ENCODE data around the gene GSTA4. TPM values are rescaled to one million over a fixed set of nuclear protein-coding genes. Genes with fewer than 3 reads are reported as not detected.
"Not testable (repeated sequence)": the region's sequence is repeated elsewhere in the genome, so short reads cannot be mapped to it uniquely, and the experiment has no call there.

Gene GSTA4, protein sequence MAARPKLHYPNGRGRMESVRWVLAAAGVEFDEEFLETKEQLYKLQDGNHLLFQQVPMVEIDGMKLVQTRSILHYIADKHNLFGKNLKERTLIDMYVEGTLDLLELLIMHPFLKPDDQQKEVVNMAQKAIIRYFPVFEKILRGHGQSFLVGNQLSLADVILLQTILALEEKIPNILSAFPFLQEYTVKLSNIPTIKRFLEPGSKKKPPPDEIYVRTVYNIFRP
- 93.6 TPM for polyA plus RNA-seq
- long read RNA-seq, donor 1, transcript GSTA4-203 (7 exons, 1,334 nt), result major isoform, 22 of 31 reads
- long read RNA-seq, donor 1, partial matches to known transcripts, result 9 of 31 reads
- long read RNA-seq, donor 1, other reads (novel, unspliced or antisense), result 0 of 31 reads
- long read RNA-seq, donor 2, transcript GSTA4-203 (7 exons, 1,334 nt), result major isoform, 42 of 65 reads
- long read RNA-seq, donor 2, partial matches to known transcripts, result 23 of 65 reads
- long read RNA-seq, donor 2, other reads (novel, unspliced or antisense), result 0 of 65 reads
- long read RNA-seq, donor 3, transcript GSTA4-203 (7 exons, 1,334 nt), result major isoform, 39 of 71 reads
- long read RNA-seq, donor 3, partial matches to known transcripts, result 32 of 71 reads
- long read RNA-seq, donor 3, other reads (novel, unspliced or antisense), result 0 of 71 reads
- long read RNA-seq, donor 4, partial matches to known transcripts, result 0 of 2 reads
- long read RNA-seq, donor 4, other reads (novel, unspliced or antisense), result 0 of 2 reads
- long read RNA-seq, donor 5, transcript GSTA4-203 (7 exons, 1,334 nt), result major isoform, 19 of 19 reads
- long read RNA-seq, donor 5, partial matches to known transcripts, result 0 of 19 reads
- long read RNA-seq, donor 5, other reads (novel, unspliced or antisense), result 0 of 19 reads
- long read RNA-seq, donor 6, transcript GSTA4-203 (7 exons, 1,334 nt), result major isoform, 38 of 55 reads
- long read RNA-seq, donor 6, partial matches to known transcripts, result 17 of 55 reads
- long read RNA-seq, donor 6, other reads (novel, unspliced or antisense), result 0 of 55 reads
- long read RNA-seq, donor 7, transcript GSTA4-203 (7 exons, 1,334 nt), result major isoform, 13 of 24 reads
- long read RNA-seq, donor 7, partial matches to known transcripts, result 11 of 24 reads
- long read RNA-seq, donor 7, other reads (novel, unspliced or antisense), result 0 of 24 reads
- long read RNA-seq, donor 8, transcript GSTA4-203 (7 exons, 1,334 nt), result major isoform, 33 of 79 reads
- long read RNA-seq, donor 8, partial matches to known transcripts, result 45 of 79 reads
- long read RNA-seq, donor 8, other reads (novel, unspliced or antisense), result 0 of 79 reads
- long read RNA-seq, donor 9, transcript GSTA4-203 (7 exons, 1,334 nt), result major isoform, 32 of 66 reads
- long read RNA-seq, donor 9, partial matches to known transcripts, result 33 of 66 reads
- long read RNA-seq, donor 9, other reads (novel, unspliced or antisense), result 0 of 66 reads
- long read RNA-seq, donor 10, transcript GSTA4-203 (7 exons, 1,334 nt), result major isoform, 47 of 99 reads
- long read RNA-seq, donor 10, partial matches to known transcripts, result 50 of 99 reads
- long read RNA-seq, donor 10, other reads (novel, unspliced or antisense), result 0 of 99 reads
- long read RNA-seq, donor 11, transcript GSTA4-203 (7 exons, 1,334 nt), result major isoform, 22 of 44 reads
- long read RNA-seq, donor 11, partial matches to known transcripts, result 22 of 44 reads
- long read RNA-seq, donor 11, other reads (novel, unspliced or antisense), result 0 of 44 reads

DNA sequence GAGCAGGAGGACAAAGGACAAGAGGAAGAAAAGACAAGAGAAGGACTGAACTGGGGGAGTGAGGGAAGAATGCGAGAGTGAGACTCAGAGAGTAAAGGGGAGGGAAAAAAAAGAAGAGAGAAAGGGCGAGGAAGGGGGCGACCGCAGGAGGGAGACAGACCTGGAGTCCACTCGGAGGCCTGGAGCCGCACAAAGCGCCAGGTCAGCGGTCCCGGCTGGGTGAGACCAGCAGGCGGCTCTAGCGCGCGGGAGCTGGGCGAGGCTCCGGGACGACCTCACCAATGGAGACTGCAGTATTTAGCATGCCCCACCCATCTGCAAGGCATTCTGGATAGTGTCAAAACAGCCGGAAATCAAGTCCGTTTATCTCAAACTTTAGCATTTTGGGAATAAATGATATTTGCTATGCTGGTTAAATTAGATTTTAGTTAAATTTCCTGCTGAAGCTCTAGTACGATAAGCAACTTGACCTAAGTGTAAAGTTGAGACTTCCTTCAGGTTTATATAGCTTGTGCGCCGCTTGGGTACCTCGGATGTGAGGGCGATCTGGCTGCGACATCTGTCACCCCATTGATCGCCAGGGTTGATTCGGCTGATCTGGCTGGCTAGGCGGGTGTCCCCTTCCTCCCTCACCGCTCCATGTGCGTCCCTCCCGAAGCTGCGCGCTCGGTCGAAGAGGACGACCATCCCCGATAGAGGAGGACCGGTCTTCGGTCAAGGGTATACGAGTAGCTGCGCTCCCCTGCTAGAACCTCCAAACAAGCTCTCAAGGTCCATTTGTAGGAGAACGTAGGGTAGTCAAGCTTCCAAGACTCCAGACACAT, at the start of gene GSTA4:
Gene GSTA4, minus strand, starts transcription at position 196 of the 824 bp plus-strand sequence. CDS start 1,041 bp downstream, outside the sequence.
- H3K27ac ChIP-seq (ENCODE audit: low read length), result peak within 1 kb of the TSS; percentile 99
- not testable (repeated sequence) for H3K27me3 ChIP-seq (ENCODE audit: control insufficient read depth, insufficient read depth, low read length); H3K9me3 ChIP-seq (ENCODE audit: control insufficient read depth, low read depth, low read length); H3K36me3 ChIP-seq (ENCODE audit: control insufficient read depth, insufficient read depth, low read length); H3K4me1 ChIP-seq (ENCODE audit: control insufficient read depth, insufficient read depth, low read length)
- WGBS (ENCODE audit: insufficient coverage, low lambda C conversion rate), result 0% methylated on average over 4 of the region's 41 CpGs
- peak within 1 kb of the TSS; percentile 95 for H3K4me3 ChIP-seq (ENCODE audit: low read length)
- DNase-seq, result peak; percentile 98

DNA sequence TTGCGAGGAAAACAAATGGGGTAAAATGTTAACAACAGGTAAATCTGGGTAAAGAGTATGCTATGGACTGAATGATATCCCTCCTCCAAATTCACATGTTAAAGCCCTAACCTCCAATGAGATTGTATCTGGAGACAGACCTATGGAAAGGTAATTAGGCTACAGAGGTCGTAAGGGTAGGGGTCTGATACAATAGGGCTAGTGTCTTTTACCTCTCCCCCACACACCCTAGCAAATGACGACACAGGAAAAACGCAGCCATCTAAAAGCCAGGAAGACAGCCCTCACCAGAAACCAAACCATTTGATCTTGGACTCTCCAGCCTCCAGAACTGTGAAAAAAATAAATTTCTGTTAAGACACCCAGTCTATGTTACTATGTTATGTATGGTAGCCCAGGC, 49.5 kb upstream of the GSTA4 start:
- 33% methylated on average over 1 of the region's 4 CpGs for WGBS (ENCODE audit: insufficient coverage, low lambda C conversion rate)
- Histone ChIP-seq H3K27me3 (ENCODE audit: control insufficient read depth, insufficient read depth, low read length) (no peaks in the 10 kb centered on the region), H3K27ac (ENCODE audit: low read length) (peak overlapping the region; percentile 87)

DNA sequence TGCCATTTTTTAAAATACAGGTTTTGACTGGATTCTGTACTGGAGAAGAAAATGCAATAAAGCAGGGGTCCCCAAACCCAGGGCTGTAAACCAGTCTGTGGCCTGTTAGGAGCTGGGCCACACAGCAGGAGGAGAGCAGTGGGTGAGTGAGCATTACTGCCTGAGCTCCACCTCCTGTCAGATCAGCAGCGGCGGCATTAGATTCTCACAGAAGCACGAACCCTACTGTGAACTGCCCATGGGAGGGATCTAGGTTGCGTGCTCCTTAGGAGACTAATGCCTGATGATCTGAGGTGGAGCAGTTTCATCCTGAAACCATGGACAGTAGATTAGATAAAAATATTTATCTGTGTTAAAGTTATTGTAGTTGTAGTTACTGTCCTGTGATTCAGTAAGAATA, 49.0 kb upstream of the GSTA4 start:
- WGBS (ENCODE audit: insufficient coverage, low lambda C conversion rate), result no CpG with 5 or more reads among the region's 4 CpGs
- peaks cover 32% of the 10 kb centered on the region for H3K36me3 ChIP-seq (ENCODE audit: control insufficient read depth, insufficient read depth, low read length)
- no peaks in the 10 kb centered on the region for H3K27me3 ChIP-seq (ENCODE audit: control insufficient read depth, insufficient read depth, low read length)
- H3K9me3 ChIP-seq (ENCODE audit: control insufficient read depth, low read depth, low read length), result no peaks in the 10 kb centered on the region
- H3K27ac ChIP-seq (ENCODE audit: low read length), result peak overlapping the region; percentile 87
- H3K4me3 ChIP-seq (ENCODE audit: low read length), result no peak overlapping the region
- peak; percentile 61 to 76 for DNase-seq
- peaks cover 23% of the 10 kb centered on the region for H3K4me1 ChIP-seq (ENCODE audit: control insufficient read depth, insufficient read depth, low read length)

More for the DNA sequence above, 49.5 kb upstream of the GSTA4 start:
- Histone ChIP-seq H3K36me3 (ENCODE audit: control insufficient read depth, insufficient read depth, low read length) (peaks cover 29% of the 10 kb centered on the region), H3K9me3 (ENCODE audit: control insufficient read depth, low read depth, low read length) (no peaks in the 10 kb centered on the region), H3K4me1 (ENCODE audit: control insufficient read depth, insufficient read depth, low read length) (peaks cover 24% of the 10 kb centered on the region), H3K4me3 (ENCODE audit: low read length) (no peak overlapping the region)
- DNase-seq, result no peak

DNA sequence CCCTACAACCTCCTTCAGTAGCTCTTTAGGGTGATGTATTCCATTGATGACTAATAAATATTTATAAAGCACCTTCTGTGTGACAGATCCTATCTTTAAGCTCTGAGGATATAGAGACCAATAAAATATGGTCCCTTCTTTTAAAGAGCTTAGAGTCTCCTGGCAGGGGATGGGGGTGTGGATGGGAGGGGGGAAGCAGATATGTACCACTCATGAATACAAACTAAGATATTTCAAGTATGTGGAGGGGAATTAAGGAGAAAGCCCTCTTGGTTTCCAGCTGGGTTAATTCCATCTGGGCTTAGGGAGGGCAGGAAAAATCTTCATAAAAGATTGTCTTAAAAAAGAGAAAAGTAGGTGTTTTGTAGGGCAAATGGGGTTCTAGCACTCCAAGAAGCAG, 48.5 kb upstream of the GSTA4 start:
- Histone ChIP-seq H3K4me3 (ENCODE audit: low read length) (no peak overlapping the region), H3K27me3 (ENCODE audit: control insufficient read depth, insufficient read depth, low read length) (no peaks in the 10 kb centered on the region), H3K27ac (ENCODE audit: low read length) (peak overlapping the region; percentile 87), H3K9me3 (ENCODE audit: control insufficient read depth, low read depth, low read length) (no peaks in the 10 kb centered on the region), H3K4me1 (ENCODE audit: control insufficient read depth, insufficient read depth, low read length) (peaks cover 21% of the 10 kb centered on the region), H3K36me3 (ENCODE audit: control insufficient read depth, insufficient read depth, low read length) (peaks cover 35% of the 10 kb centered on the region)
- DNase-seq, result no peak

DNA sequence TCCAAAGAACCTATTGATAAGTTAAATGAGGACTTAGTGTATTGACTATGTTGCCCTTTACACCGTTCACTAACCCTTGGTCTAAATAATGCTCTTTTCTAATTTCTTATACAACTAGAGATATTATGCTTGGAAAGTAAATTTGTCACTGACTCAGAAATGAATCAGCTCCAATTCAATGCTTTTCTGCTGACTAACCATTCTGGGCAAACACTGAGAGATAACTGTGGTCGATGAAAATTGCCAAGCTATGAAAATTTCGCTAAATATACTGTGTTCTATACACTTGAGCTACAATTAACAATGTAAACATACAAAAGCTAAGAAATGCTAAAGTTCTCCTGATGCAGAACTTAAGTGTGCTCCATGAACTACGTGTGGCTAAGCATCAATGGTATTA, 47.0 kb upstream of the GSTA4 start:
- Histone ChIP-seq H3K36me3 (ENCODE audit: control insufficient read depth, insufficient read depth, low read length) (peaks cover 42% of the 10 kb centered on the region), H3K4me1 (ENCODE audit: control insufficient read depth, insufficient read depth, low read length) (peaks cover 18% of the 10 kb centered on the region), H3K27me3 (ENCODE audit: control insufficient read depth, insufficient read depth, low read length) (no peaks in the 10 kb centered on the region), H3K4me3 (ENCODE audit: low read length) (no peak overlapping the region), H3K9me3 (ENCODE audit: control insufficient read depth, low read depth, low read length) (no peaks in the 10 kb centered on the region), H3K27ac (ENCODE audit: low read length) (peak overlapping the region; percentile 30)
- peak in 1 of 2 donors; percentile 45 for DNase-seq
- no CpG with 5 or more reads among the region's 4 CpGs for WGBS (ENCODE audit: insufficient coverage, low lambda C conversion rate)

DNA sequence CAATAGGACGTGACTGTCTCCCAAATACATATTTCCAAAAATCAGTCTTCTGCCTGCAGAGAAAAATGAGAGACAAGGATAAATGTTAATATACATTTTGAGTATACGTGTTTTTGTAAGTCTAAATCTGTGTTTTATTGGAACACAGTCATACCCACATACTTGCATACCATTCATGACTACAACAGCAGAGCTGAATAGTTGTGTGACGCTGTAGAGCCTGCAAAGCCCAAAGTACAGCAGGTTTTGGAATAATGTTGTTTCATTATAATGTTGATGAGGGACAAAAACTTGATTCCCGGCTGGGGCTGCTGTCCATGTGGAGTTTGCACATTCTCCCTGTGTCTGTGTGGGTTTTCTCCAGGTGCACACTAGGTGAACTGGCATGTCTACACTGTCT, 46.3 kb upstream of the GSTA4 start:
- no peak for DNase-seq
- Histone ChIP-seq H3K9me3 (ENCODE audit: control insufficient read depth, low read depth, low read length) (no peaks in the 10 kb centered on the region), H3K27ac (ENCODE audit: low read length) (peak overlapping the region; percentile 30), H3K4me1 (ENCODE audit: control insufficient read depth, insufficient read depth, low read length) (peaks cover 18% of the 10 kb centered on the region), H3K4me3 (ENCODE audit: low read length) (no peak overlapping the region), H3K27me3 (ENCODE audit: control insufficient read depth, insufficient read depth, low read length) (no peaks in the 10 kb centered on the region), H3K36me3 (ENCODE audit: control insufficient read depth, insufficient read depth, low read length) (peaks cover 44% of the 10 kb centered on the region)
- no CpG with 5 or more reads among the region's 4 CpGs for WGBS (ENCODE audit: insufficient coverage, low lambda C conversion rate)

DNA sequence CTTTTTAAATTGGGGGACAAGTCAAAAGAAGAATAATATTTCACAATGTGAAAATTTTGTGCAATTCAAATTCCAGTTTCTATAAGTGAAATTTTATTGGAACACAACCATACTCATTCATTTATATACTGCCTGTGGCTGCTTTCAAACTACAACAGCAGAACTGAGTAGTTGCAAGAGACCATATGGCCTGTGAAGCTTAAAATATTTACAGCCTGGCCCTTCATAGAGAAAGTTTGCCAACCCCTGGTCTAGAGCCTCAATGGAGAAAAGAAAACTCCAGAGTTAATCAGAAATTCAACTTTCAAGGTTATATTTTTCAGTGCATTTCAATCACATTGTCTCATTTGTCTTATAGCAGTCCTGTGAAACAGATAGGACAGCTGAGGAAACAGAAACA, 43.5 kb upstream of the GSTA4 start:
- Histone ChIP-seq H3K27ac (ENCODE audit: low read length) (no peak overlapping the region), H3K36me3 (ENCODE audit: control insufficient read depth, insufficient read depth, low read length) (peaks cover 70% of the 10 kb centered on the region), H3K27me3 (ENCODE audit: control insufficient read depth, insufficient read depth, low read length) (no peaks in the 10 kb centered on the region)

DNA sequence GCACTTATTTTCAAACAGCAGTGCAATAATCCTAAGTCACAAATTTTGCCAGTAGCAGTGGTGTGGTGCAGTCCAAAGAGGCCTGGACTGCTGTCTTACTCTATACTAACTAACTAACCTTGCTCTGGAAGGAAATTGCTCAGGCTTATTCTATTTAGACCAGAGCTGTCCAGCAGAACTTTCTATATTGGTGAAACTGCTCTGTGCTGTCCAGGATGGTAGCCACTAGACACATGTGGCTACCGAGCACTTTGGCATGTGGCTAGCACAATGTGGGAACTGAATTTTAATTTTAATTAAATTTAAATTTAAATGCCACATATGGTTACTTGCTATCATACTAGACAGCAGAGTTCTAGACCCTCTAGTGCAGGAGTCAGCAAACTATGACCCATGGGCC, 43.1 kb upstream of the GSTA4 start:
- Histone ChIP-seq H3K9me3 (ENCODE audit: control insufficient read depth, low read depth, low read length) (no peaks in the 10 kb centered on the region), H3K36me3 (ENCODE audit: control insufficient read depth, insufficient read depth, low read length) (peaks cover 71% of the 10 kb centered on the region), H3K27ac (ENCODE audit: low read length) (no peak overlapping the region), H3K4me1 (ENCODE audit: control insufficient read depth, insufficient read depth, low read length) (peaks cover 8% of the 10 kb centered on the region), H3K4me3 (ENCODE audit: low read length) (no peak overlapping the region), H3K27me3 (ENCODE audit: control insufficient read depth, insufficient read depth, low read length) (no peaks in the 10 kb centered on the region)
- DNase-seq, result no peak
- WGBS (ENCODE audit: insufficient coverage, low lambda C conversion rate), result no CpG with 5 or more reads among the region's 1 CpG

More for the DNA sequence above, 43.5 kb upstream of the GSTA4 start:
- no peak overlapping the region for H3K4me3 ChIP-seq (ENCODE audit: low read length)
- no peak for DNase-seq
- peaks cover 10% of the 10 kb centered on the region for H3K4me1 ChIP-seq (ENCODE audit: control insufficient read depth, insufficient read depth, low read length)
- H3K9me3 ChIP-seq (ENCODE audit: control insufficient read depth, low read depth, low read length), result no peaks in the 10 kb centered on the region

DNA sequence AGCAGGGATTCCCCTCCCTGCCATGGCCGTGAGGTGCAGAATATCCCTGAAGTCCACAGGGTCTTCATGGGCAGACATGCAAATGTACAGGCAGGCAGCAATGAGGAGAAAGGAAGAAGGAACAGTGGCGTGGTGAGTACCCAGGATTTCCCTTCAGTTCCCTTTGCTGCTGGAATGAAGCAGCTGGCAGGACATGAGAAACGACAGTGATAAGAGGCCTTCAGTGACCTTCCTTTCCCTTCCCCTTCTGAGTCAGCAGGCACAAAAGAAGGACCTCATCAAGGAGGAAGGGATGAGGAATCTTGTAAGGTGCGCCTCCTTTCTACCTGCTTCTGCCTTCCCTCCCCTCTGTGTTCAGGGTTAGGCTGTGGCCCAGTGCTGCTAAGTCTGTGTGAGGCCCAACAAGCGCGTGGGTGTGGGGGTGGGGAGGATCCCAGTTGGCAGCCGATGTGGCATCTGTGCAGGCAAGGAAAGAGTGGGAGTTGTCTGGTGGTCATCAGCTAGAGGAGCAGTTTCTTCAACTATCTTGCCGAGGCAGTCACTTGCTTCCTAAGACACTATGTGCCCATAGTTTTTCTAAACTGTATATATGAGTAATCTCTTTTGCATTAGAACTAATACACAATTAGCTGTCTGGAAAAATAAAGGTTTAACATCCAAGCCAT, 40.6 kb upstream of the GSTA4 start:
- Histone ChIP-seq H3K4me3 (ENCODE audit: low read length) (no peak overlapping the region), H3K36me3 (ENCODE audit: control insufficient read depth, insufficient read depth, low read length) (peaks cover 79% of the 10 kb centered on the region), H3K9me3 (ENCODE audit: control insufficient read depth, low read depth, low read length) (no peaks in the 10 kb centered on the region), H3K4me1 (ENCODE audit: control insufficient read depth, insufficient read depth, low read length) (no peaks in the 10 kb centered on the region), H3K27ac (ENCODE audit: low read length) (no peak overlapping the region), H3K27me3 (ENCODE audit: control insufficient read depth, insufficient read depth, low read length) (no peaks in the 10 kb centered on the region)
- no CpG with 5 or more reads among the region's 8 CpGs for WGBS (ENCODE audit: insufficient coverage, low lambda C conversion rate)
- DNase-seq, result no peak
